B cell (primary cell): ENCODE measurements around the gene DCN.

Experiments used
- EZH2 ChIP-seq: IDR thresholded peaks from 2 replicates; pipeline ENCODE4 v1.6.1; 2012; ENCODE audit warnings: borderline replicate concordance, low read depth, mild to moderate bottlenecking, moderate library complexity, low read length; ENCODE audit not compliant: insufficient read depth, poor library complexity, severe bottlenecking
- TF ChIP-seq, protein P1 (sequence below): fragments of 200-600 bp; IDR thresholded peaks from one replicate; pipeline ENCODE4 v1.8.0; 2022; ENCODE audit warnings: antibody characterized with exemption, mild to moderate bottlenecking

DNA sequence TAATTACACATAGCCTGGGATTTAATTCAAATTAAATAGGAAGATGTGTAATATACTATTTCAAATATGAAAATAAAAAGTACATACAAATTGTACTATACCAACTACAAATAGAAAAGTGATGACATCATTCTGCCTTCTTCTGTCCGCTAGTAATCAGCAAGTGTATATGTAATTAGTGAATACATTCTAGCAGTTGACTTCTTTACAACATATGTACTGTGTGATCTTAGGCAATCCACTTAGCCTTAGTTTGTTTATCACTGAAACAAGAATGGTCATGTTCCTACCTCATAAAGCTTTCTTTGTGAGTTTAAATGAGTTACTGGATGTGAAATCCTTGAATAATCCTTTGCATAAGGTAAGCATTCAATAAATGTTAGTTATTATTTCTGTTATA lies 63.5 kb downstream of the DCN start:
- TF ChIP-seq, protein P1, sequence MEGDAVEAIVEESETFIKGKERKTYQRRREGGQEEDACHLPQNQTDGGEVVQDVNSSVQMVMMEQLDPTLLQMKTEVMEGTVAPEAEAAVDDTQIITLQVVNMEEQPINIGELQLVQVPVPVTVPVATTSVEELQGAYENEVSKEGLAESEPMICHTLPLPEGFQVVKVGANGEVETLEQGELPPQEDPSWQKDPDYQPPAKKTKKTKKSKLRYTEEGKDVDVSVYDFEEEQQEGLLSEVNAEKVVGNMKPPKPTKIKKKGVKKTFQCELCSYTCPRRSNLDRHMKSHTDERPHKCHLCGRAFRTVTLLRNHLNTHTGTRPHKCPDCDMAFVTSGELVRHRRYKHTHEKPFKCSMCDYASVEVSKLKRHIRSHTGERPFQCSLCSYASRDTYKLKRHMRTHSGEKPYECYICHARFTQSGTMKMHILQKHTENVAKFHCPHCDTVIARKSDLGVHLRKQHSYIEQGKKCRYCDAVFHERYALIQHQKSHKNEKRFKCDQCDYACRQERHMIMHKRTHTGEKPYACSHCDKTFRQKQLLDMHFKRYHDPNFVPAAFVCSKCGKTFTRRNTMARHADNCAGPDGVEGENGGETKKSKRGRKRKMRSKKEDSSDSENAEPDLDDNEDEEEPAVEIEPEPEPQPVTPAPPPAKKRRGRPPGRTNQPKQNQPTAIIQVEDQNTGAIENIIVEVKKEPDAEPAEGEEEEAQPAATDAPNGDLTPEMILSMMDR = no peak
- TF ChIP-seq EZH2 = no peak
